ENCODE measurements around the gene TSHR. TPM values are rescaled to one million over a fixed set of nuclear protein-coding genes. Genes with fewer than 3 reads are reported as not detected.

The TSHR gene
- total RNA-seq, 2 experiments from 2014 or later, result 4.9 to 40.0 TPM

DNA sequence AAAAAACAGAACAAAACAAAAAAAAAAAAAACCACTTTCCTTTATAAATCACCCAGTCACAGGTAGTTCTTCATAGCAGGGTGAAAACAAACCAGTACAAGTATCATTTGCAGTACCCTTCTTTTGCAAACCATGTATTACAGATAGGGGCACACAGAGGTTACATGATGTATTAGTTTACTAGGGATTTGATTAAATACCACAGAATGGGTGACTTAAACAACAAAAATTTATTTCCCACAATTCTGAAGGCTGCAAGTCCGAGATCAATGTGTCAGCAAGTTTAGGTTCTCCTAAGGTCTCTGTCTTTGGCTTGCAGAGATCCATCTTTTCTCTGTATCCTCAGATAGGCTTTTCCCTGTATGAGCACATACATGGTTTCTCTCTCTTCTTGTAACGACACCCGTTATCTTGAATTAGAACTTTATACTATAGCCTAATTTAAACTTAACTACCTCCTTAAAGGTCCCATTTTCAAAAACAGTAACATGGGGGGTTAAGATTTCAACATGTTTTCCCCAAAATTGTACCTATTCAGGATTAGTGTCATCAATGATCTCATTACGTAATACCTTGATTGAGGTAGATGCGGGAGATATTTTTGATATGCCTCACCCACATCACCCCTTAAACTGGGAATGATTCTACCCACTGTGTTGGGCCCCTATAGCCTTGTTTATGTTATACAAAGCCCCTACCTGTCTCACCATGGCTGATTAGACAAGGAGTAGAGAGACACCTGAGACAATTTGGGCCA, 10.4 kb upstream of the TSHR start:
- POLR2A ChIA-PET, result no interaction called here
- intact Hi-C loops (cut with micrococcal nuclease; ENCODE audit: unreplicated experiment), result loop anchor here (5.0 kb wide), 1 partner anchor 272 kb away; no protein-coding TSS in a partner anchor
- H3K27ac ChIP-seq (ENCODE audit: low read depth, low read length, poor library complexity, severe bottlenecking), result no peak overlapping the region
- peaks cover under 1% of the 10 kb centered on the region; the same call in 1 of the 2 replicates for H3K9me3 ChIP-seq (ENCODE audit: low read length)
- H3K9me2 ChIP-seq (ENCODE audit: insufficient read depth, low read length), result no peaks in the 10 kb centered on the region
- H3K4me3 ChIP-seq (ENCODE audit: low read depth, low read length, poor library complexity, severe bottlenecking), result no peak overlapping the region
- no peak overlapping the region for H3K4me2 ChIP-seq (ENCODE audit: low read length)
- no peak for DNase-seq (ENCODE audit: low spot score)
- H2AFZ ChIP-seq (ENCODE audit: low read length), result no peak overlapping the region
- no peaks in the 10 kb centered on the region for H4K20me1 ChIP-seq (ENCODE audit: insufficient read depth, low read length)
- CTCF ChIA-PET (ENCODE audit: unreplicated experiment), result no interaction called here
- TF ChIP-seq, protein P1, sequence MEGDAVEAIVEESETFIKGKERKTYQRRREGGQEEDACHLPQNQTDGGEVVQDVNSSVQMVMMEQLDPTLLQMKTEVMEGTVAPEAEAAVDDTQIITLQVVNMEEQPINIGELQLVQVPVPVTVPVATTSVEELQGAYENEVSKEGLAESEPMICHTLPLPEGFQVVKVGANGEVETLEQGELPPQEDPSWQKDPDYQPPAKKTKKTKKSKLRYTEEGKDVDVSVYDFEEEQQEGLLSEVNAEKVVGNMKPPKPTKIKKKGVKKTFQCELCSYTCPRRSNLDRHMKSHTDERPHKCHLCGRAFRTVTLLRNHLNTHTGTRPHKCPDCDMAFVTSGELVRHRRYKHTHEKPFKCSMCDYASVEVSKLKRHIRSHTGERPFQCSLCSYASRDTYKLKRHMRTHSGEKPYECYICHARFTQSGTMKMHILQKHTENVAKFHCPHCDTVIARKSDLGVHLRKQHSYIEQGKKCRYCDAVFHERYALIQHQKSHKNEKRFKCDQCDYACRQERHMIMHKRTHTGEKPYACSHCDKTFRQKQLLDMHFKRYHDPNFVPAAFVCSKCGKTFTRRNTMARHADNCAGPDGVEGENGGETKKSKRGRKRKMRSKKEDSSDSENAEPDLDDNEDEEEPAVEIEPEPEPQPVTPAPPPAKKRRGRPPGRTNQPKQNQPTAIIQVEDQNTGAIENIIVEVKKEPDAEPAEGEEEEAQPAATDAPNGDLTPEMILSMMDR (conservative IDR thresholded peaks at IDR 0.05; ENCODE audit: low read length), result no peak
- no peak for TF ChIP-seq EZH2phosphoT487 (IDR thresholded peaks at IDR 0.05; ENCODE audit: borderline replicate concordance, low read depth, low read length)
- peaks cover 24% of the 10 kb centered on the region for H3K79me2 ChIP-seq (ENCODE audit: insufficient read depth, low read depth, low read length)
- peaks cover 27% of the 10 kb centered on the region for H3K4me1 ChIP-seq (ENCODE audit: insufficient read depth, low read length, poor library complexity, severe bottlenecking)
- peaks cover 23% of the 10 kb centered on the region; the same call in 1 of the 2 replicates for H3K36me3 ChIP-seq (ENCODE audit: insufficient read depth, low read length)
- BruUV-seq (replicated peaks), result no TSS peak

DNA sequence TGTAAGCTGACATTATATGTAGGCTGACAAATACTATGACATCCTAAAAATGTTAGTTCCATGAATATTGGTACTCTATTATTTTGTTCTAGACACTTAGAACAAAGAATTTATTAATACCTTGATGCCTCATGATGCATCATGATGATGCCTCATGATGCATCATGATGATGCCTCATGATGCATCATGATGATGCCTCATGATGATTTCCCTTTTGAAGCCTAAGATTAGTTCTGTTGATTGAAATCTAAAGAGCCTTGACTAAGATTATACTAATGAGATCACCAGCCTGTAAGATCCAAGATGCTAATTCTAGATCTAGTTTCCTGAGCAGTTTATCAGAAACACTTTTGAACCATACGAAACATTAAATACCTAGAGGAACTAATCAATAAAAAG, 9.2 kb upstream of the TSHR start:
- Histone ChIP-seq H3K27ac (ENCODE audit: low read depth, low read length, poor library complexity, severe bottlenecking) (no peak overlapping the region), H4K20me1 (ENCODE audit: insufficient read depth, low read length) (no peaks in the 10 kb centered on the region), H3K4me3 (ENCODE audit: low read depth, low read length, poor library complexity, severe bottlenecking) (no peak overlapping the region), H3K79me2 (ENCODE audit: insufficient read depth, low read depth, low read length) (peaks cover 13% of the 10 kb centered on the region; the same call in 1 of the 2 replicates), H3K9me3 (ENCODE audit: low read length) (peaks cover 12% of the 10 kb centered on the region; the same call in 1 of the 2 replicates), H3K36me3 (ENCODE audit: insufficient read depth, low read length) (peaks cover 30% of the 10 kb centered on the region; the same call in 1 of the 2 replicates), H3K4me1 (ENCODE audit: insufficient read depth, low read length, poor library complexity, severe bottlenecking) (peaks cover 20% of the 10 kb centered on the region), H3K4me2 (ENCODE audit: low read length) (no peak overlapping the region), H3K9me2 (ENCODE audit: insufficient read depth, low read length) (no peaks in the 10 kb centered on the region), H2AFZ (ENCODE audit: low read length) (no peak overlapping the region)
- TF ChIP-seq EZH2phosphoT487 (IDR thresholded peaks at IDR 0.05; ENCODE audit: borderline replicate concordance, low read depth, low read length), result no peak
- TF ChIP-seq, protein P1 (conservative IDR thresholded peaks at IDR 0.05; ENCODE audit: low read length), result no peak
- no peak for DNase-seq (ENCODE audit: low spot score)
- intact Hi-C loops (cut with micrococcal nuclease; ENCODE audit: unreplicated experiment), result no loop called here
- BruUV-seq (replicated peaks), result no TSS peak
- ChIA-PET POLR2A (interaction anchor here (1.1 kb wide), 1 partner anchor 10 kb away, joined by 3 read pairs; no protein-coding TSS in a partner anchor), CTCF (ENCODE audit: unreplicated experiment) (no interaction called here)

DNA sequence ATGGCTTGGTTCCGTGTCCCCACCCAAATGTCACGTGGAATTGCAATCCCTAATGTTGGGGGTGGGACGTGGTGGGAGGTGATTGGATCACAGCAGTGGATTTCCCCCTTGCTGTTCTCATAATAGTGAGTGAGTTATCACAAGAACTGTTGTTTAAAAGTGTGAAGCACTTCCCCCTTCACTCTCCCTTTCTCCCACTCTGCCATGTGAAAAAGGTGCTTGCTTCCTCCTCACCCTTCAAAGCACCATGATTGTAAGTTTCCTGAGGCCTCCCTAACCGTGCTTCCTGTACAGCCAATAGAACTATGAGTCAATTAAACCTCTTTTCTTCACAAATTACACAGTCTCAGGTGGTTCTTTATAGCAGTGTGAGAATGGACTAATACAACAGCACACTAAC, 8.6 kb upstream of the TSHR start:
- intact Hi-C loops (cut with micrococcal nuclease; ENCODE audit: unreplicated experiment), result no loop called here
- no peak overlapping the region for H3K4me2 ChIP-seq (ENCODE audit: low read length)
- no peak for DNase-seq (ENCODE audit: low spot score)
- peaks cover 20% of the 10 kb centered on the region for H3K4me1 ChIP-seq (ENCODE audit: insufficient read depth, low read length, poor library complexity, severe bottlenecking)
- H2AFZ ChIP-seq (ENCODE audit: low read length), result no peak overlapping the region
- TF ChIP-seq, protein P1 (conservative IDR thresholded peaks at IDR 0.05; ENCODE audit: low read length), result no peak
- TF ChIP-seq EZH2phosphoT487 (IDR thresholded peaks at IDR 0.05; ENCODE audit: borderline replicate concordance, low read depth, low read length), result no peak
- no peaks in the 10 kb centered on the region for H4K20me1 ChIP-seq (ENCODE audit: insufficient read depth, low read length)
- peaks cover 12% of the 10 kb centered on the region; the same call in 1 of the 2 replicates for H3K9me3 ChIP-seq (ENCODE audit: low read length)
- BruUV-seq (replicated peaks), result no TSS peak
- CTCF ChIA-PET (ENCODE audit: unreplicated experiment), result no interaction called here
- H3K36me3 ChIP-seq (ENCODE audit: insufficient read depth, low read length), result peaks cover 30% of the 10 kb centered on the region; the same call in 1 of the 2 replicates
- no peak overlapping the region for H3K4me3 ChIP-seq (ENCODE audit: low read depth, low read length, poor library complexity, severe bottlenecking)
- POLR2A ChIA-PET, result interaction anchor here (1.1 kb wide), 1 partner anchor 11 kb away, joined by 3 read pairs; no protein-coding TSS in a partner anchor
- H3K79me2 ChIP-seq (ENCODE audit: insufficient read depth, low read depth, low read length), result peaks cover 11% of the 10 kb centered on the region; the same call in 1 of the 2 replicates
- H3K27ac ChIP-seq (ENCODE audit: low read depth, low read length, poor library complexity, severe bottlenecking), result no peak overlapping the region
- no peaks in the 10 kb centered on the region for H3K9me2 ChIP-seq (ENCODE audit: insufficient read depth, low read length)

Data from OCI-LY7 (cell line).